Smooth muscle cell (in vitro differentiated cells): ENCODE data around the gene FBN2. TPM values are rescaled to one million over a fixed set of nuclear protein-coding genes. Genes with fewer than 3 reads are reported as not detected.

Source experiments
- DNase-seq: peaks from one replicate; lab custom pipeline; 2025; ENCODE audit not compliant: unreplicated experiment; lab: John Stamatoyannopoulos, UW
- H2AFZ ChIP-seq: fragments of 200-600 bp; sonication (generic); 2 replicates; pipeline ENCODE4 v1.6.0; 2016; ENCODE audit warnings: antibody characterized with exemption, low read depth, mild to moderate bottlenecking
- H3F3A ChIP-seq: fragments of 200-600 bp; sonication (generic); 2 replicates; pipeline ENCODE4 v1.6.0; 2017; ENCODE audit warnings: antibody characterized with exemption, low read depth
- H3K27ac ChIP-seq: fragments of 200-600 bp; sonication (generic); 2 replicates; pipeline ENCODE4 v1.5.1; 2016; ENCODE audit warnings: low read depth, mild to moderate bottlenecking
- H3K27me3 ChIP-seq: fragments of 200-600 bp; sonication (generic); 2 replicates; pipeline ENCODE4 v1.6.1; 2016; ENCODE audit warnings: low read depth, mild to moderate bottlenecking
- H3K36me3 ChIP-seq: fragments of 200-600 bp; sonication (generic); 2 replicates; pipeline ENCODE4 v1.5.1; 2016; ENCODE audit warnings: low read depth
- H3K4me1 ChIP-seq: fragments of 200-600 bp; sonication (generic); 2 replicates; pipeline ENCODE4 v1.5.1; 2016; ENCODE audit warnings: low read depth
- H3K4me2 ChIP-seq: fragments of 200-600 bp; sonication (generic); 2 replicates; pipeline ENCODE4 v1.6.0; 2016; ENCODE audit warnings: mild to moderate bottlenecking
- H3K4me3 ChIP-seq: fragments of 200-600 bp; sonication (generic); 2 replicates; pipeline ENCODE4 v1.5.1; 2016; ENCODE audit warnings: mild to moderate bottlenecking
- H3K79me2 ChIP-seq: fragments of 200-600 bp; sonication (generic); 2 replicates; pipeline ENCODE4 v1.6.0; 2016; ENCODE audit warnings: low read depth, mild to moderate bottlenecking
- H3K9ac ChIP-seq: fragments of 200-600 bp; sonication (generic); 2 replicates; pipeline ENCODE4 v1.6.0; 2016; ENCODE audit warnings: low read depth
- H3K9me3 ChIP-seq: fragments of 200-600 bp; sonication (generic); replicated peaks from 2 replicates; pipeline ENCODE4 v1.5.1; 2016; ENCODE audit warnings: low read depth
- H4K20me1 ChIP-seq: fragments of 200-600 bp; sonication (generic); 2 replicates; pipeline ENCODE4 v1.6.0; 2016; ENCODE audit warnings: low read depth
- WGBS: methylation state at CpG from one replicate; pipeline ENCODE4 v1.1.7; 2016; ENCODE audit warnings: low lambda C conversion rate; 5-methylcytosine and 5-hydroxymethylcytosine counted together
- polyA plus RNA-seq: library from polyadenylated mRNA; unstranded; fragments of >200 nt; fragmentation: Nextera tagmentation; extraction: Ambion mirVana; gene quantifications from 2 replicates; pipeline ENCODE4 v1.2.1, GENCODE V29; 2016
- total RNA-seq: library from RNA; depleted of rRNA; stranded (reverse); fragments of >200 nt; gene quantifications from 2 replicates; pipeline ENCODE4 v1.2.3, GENCODE V29; 2014
- TF ChIP-seq, protein P1 (sequence below): fragments of 200-600 bp; sonication (generic); IDR thresholded peaks from 2 replicates; pipeline ENCODE4 v1.5.1; 2017; ENCODE audit warnings: borderline replicate concordance, mild to moderate bottlenecking, antibody characterized with exemption; ENCODE audit not compliant: insufficient read depth, poor library complexity, severe bottlenecking

The FBN2 gene
- total and polyA plus RNA-seq, 2 experiments from 2014 or later, result 17.2 to 25.9 TPM

DNA sequence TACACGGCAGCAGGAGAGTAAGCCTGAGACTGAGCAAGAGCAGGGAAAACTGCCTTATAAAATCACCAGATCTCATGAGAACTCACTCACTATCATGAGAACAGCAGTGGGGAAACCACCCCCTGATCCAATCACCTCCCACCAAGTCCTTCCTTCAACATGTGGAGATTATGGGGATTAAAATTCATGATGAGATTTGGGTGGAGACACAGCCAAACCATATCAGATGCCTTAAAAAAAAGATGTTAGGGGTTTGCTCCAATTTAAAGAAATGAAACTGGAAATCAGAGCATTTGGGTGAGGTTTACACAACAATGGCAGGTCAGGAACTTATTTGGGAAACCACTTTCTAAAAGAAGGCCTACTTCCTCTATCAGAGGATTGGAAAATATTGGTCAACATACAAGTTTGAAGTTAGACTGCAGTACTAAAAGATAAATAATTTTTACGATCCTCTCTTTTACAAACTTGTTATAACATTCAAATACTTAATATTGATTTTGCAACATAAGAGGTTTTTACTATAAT is 105.1 kb downstream of the FBN2 start:
- Histone ChIP-seq H3K27me3 (no peaks in the 10 kb centered on the region), H2AFZ (no peak overlapping the region), H3K4me1 (no peaks in the 10 kb centered on the region), H3K9me3 (no peaks in the 10 kb centered on the region), H3K36me3 (no peaks in the 10 kb centered on the region), H3K79me2 (no peaks in the 10 kb centered on the region), H3K4me3 (no peak overlapping the region), H3K27ac (no peak overlapping the region), H4K20me1 (no peaks in the 10 kb centered on the region), H3K4me2 (no peak overlapping the region), H3K9ac (no peak overlapping the region), H3F3A (no peaks in the 10 kb centered on the region)
- 89% methylated on average over 2 of the region's 2 CpGs for WGBS
- TF ChIP-seq, protein P1, sequence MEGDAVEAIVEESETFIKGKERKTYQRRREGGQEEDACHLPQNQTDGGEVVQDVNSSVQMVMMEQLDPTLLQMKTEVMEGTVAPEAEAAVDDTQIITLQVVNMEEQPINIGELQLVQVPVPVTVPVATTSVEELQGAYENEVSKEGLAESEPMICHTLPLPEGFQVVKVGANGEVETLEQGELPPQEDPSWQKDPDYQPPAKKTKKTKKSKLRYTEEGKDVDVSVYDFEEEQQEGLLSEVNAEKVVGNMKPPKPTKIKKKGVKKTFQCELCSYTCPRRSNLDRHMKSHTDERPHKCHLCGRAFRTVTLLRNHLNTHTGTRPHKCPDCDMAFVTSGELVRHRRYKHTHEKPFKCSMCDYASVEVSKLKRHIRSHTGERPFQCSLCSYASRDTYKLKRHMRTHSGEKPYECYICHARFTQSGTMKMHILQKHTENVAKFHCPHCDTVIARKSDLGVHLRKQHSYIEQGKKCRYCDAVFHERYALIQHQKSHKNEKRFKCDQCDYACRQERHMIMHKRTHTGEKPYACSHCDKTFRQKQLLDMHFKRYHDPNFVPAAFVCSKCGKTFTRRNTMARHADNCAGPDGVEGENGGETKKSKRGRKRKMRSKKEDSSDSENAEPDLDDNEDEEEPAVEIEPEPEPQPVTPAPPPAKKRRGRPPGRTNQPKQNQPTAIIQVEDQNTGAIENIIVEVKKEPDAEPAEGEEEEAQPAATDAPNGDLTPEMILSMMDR, result no peak
- DNase-seq, result no peak

DNA sequence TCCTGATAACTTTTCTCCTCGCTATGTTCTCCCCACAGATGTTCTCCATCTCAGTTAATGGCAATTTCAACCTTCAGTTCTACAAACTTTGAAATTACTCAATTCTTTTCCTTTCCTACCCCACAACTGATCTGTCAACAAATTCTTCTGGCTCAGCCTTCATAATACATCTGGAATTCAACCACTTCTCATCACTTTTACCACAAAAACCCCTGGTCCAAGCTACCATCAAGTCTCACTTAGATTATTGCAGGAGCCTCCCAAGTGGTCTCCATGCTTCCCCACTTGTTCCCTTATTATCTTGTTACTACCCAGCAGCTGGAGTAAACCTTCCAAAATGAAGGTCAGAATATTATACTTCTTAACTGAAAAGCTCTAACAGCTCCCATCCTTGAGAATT is 110.1 kb downstream of the FBN2 start:
- TF ChIP-seq, protein P1, result no peak
- Histone ChIP-seq H2AFZ (no peak overlapping the region), H3K27ac (no peak overlapping the region), H3F3A (no peaks in the 10 kb centered on the region), H3K36me3 (no peaks in the 10 kb centered on the region), H3K79me2 (no peaks in the 10 kb centered on the region), H3K4me2 (no peak overlapping the region), H3K4me1 (no peaks in the 10 kb centered on the region), H4K20me1 (no peaks in the 10 kb centered on the region), H3K9me3 (no peaks in the 10 kb centered on the region), H3K9ac (no peak overlapping the region), H3K27me3 (no peaks in the 10 kb centered on the region), H3K4me3 (no peak overlapping the region)
- 100% methylated on average over 1 of the region's 1 CpG for WGBS
- no peak for DNase-seq

DNA sequence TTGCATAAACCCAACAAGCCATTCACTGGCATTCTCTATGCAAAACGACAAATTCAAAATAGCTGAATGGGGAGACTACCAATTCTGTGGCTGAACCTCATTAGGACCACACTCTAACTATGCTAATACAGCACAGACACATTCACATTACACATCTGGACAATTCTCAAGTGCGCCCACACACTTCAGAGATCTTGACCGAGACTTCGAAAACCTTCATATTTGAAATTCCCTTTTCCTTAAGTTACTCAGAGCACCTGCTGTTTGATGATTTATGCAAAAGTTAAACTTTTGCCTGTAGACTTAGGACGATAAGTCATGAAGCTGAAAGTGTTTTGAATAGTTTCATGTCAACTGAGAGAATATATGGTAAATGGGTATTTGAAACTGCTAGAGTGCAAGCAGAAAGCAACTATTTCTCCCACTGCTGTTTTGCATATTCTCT is 111.9 kb downstream of the FBN2 start:
- no peak for DNase-seq
- Histone ChIP-seq H3K9ac (no peak overlapping the region), H3F3A (no peaks in the 10 kb centered on the region), H3K36me3 (no peaks in the 10 kb centered on the region), H3K4me3 (no peak overlapping the region), H3K27ac (no peak overlapping the region), H3K27me3 (no peaks in the 10 kb centered on the region), H3K4me2 (no peak overlapping the region), H3K9me3 (no peaks in the 10 kb centered on the region), H3K4me1 (no peaks in the 10 kb centered on the region), H2AFZ (no peak overlapping the region), H3K79me2 (no peaks in the 10 kb centered on the region), H4K20me1 (no peaks in the 10 kb centered on the region)
- WGBS, result 89% methylated on average over 5 of the region's 5 CpGs
- TF ChIP-seq, protein P1, result no peak

DNA sequence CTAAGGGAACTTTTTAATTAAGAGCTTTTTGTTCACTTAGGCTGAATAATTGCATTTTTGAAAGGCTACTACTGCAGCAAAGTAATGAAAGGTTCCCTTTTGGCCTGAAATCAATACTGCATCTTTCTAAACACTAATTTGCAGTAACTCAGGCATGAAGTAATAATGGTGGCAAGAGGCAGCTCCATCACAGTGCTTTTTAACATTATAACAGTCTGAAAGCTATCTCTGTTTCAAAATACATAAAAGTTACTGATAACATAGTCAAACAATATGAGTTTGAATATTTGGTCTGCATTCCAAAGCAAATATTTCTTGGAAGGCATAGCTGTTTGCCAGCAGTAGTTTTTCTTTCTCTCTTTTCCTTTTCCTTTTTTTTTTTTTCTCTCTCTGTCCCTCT is 113.4 kb downstream of the FBN2 start:
- no peaks in the 10 kb centered on the region for H3K9me3 ChIP-seq
- no peaks in the 10 kb centered on the region for H3K79me2 ChIP-seq
- TF ChIP-seq, protein P1, result no peak
- no peak for DNase-seq
- H3K4me2 ChIP-seq, result no peak overlapping the region
- no peaks in the 10 kb centered on the region for H3F3A ChIP-seq
- no peaks in the 10 kb centered on the region for H3K27me3 ChIP-seq
- H4K20me1 ChIP-seq, result no peaks in the 10 kb centered on the region
- no peak overlapping the region for H3K27ac ChIP-seq
- no peaks in the 10 kb centered on the region for H3K36me3 ChIP-seq
- no peak overlapping the region for H3K9ac ChIP-seq
- H3K4me1 ChIP-seq, result no peaks in the 10 kb centered on the region
- no peak overlapping the region for H2AFZ ChIP-seq
- H3K4me3 ChIP-seq, result no peak overlapping the region
